Thyroid gland (tissue), 4 donors: ENCODE data around the gene HPCAL1. TPM values are rescaled to one million over a fixed set of nuclear protein-coding genes. Genes with fewer than 3 reads are reported as not detected.

Source experiments
- DNase-seq, 2 donors: peaks; one replicate each; pipeline ENCODE4 v3.0.0-alpha.2; 2019
- H3K27ac ChIP-seq, 3 donors: fragments of 200-600 bp; sonication (generic); 1 replicate in 2 of 3; 2 replicates in 1 of 3; pipeline ENCODE4 v1.5.1; 2016 to 2019; ENCODE audit warnings: mild to moderate bottlenecking in 1 of 3, moderate library complexity in 1 of 3
- H3K27me3 ChIP-seq: fragments of 200-600 bp; sonication (generic); one replicate; pipeline ENCODE4 v1.5.1; 2019
- H3K36me3 ChIP-seq, 2 donors: fragments of 200-600 bp; sonication (generic); one replicate each; pipeline ENCODE4 v1.5.1; 2016 to 2019
- H3K4me1 ChIP-seq, 2 donors: fragments of 200-600 bp; sonication (generic); one replicate each; pipeline ENCODE4 v1.5.1; 2017 to 2019
- H3K4me3 ChIP-seq, 3 donors: fragments of 200-600 bp; sonication (generic); replicated peaks in 1 of 3; 1 replicate in 2 of 3; 2 replicates in 1 of 3; pipeline ENCODE4 v1.5.1; 2016; ENCODE audit warnings: mild to moderate bottlenecking in 1 of 3
- H3K9me3 ChIP-seq: fragments of 200-600 bp; sonication (generic); one replicate; pipeline ENCODE4 v1.5.1; 2017
- POLR2A ChIP-seq, 2 donors: fragments of 450-650 bp; IDR thresholded peaks; one replicate each; pipeline ENCODE4 v1.6.1; 2017; ENCODE audit warnings: antibody characterized with exemption in 2 of 2, mild to moderate bottlenecking in 2 of 2, moderate library complexity in 1 of 2
- WGBS, 2 donors: methylation state at CpG; one replicate each; pipeline ENCODE4 v1.1.5; 2017; 5-methylcytosine and 5-hydroxymethylcytosine counted together
- intact Hi-C: fragments of 100-400 bp; cut with DNase I; formaldehyde crosslinking; loops from one replicate; pipeline ENCODE4 v1.15.1; 2023
- total RNA-seq, 4 donors: library from RNA; depleted of rRNA; stranded (reverse); fragments of >200 nt; gene quantifications; one replicate each; pipeline ENCODE4 v1.2.3, GENCODE V29; 2016
- TF ChIP-seq, protein P1 (sequence below), 6 experiments: fragments of 200-600 bp in 3 of 6; fragments of 450-650 bp in 3 of 6; sonication (generic) in 3 of 6; IDR thresholded peaks; one replicate each; pipeline ENCODE4 v1.5.1; 2016 to 2019; ENCODE audit warnings: antibody characterized with exemption in 6 of 6, mild to moderate bottlenecking in 2 of 6, inconsistent platforms in 1 of 6, moderate library complexity in 1 of 6

The HPCAL1 gene
- total RNA-seq, 4 donors from 2014 or later = 39.9 to 84.2 (median 64.8) TPM

- H3K4me3 ChIP-seq = no peak overlapping the region
- no peak overlapping the region for H3K27ac ChIP-seq
- H3K9me3 ChIP-seq = no peaks in the 10 kb centered on the region
- no peak for TF ChIP-seq POLR2A (IDR thresholded peaks at IDR 0.05)
- TF ChIP-seq, protein P1, sequence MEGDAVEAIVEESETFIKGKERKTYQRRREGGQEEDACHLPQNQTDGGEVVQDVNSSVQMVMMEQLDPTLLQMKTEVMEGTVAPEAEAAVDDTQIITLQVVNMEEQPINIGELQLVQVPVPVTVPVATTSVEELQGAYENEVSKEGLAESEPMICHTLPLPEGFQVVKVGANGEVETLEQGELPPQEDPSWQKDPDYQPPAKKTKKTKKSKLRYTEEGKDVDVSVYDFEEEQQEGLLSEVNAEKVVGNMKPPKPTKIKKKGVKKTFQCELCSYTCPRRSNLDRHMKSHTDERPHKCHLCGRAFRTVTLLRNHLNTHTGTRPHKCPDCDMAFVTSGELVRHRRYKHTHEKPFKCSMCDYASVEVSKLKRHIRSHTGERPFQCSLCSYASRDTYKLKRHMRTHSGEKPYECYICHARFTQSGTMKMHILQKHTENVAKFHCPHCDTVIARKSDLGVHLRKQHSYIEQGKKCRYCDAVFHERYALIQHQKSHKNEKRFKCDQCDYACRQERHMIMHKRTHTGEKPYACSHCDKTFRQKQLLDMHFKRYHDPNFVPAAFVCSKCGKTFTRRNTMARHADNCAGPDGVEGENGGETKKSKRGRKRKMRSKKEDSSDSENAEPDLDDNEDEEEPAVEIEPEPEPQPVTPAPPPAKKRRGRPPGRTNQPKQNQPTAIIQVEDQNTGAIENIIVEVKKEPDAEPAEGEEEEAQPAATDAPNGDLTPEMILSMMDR (IDR thresholded peaks at IDR 0.05) = no peak
- no peak for DNase-seq
- intact Hi-C loops = no loop called here
- H3K27me3 ChIP-seq = no peaks in the 10 kb centered on the region
- H3K4me1 ChIP-seq = no peaks in the 10 kb centered on the region
- H3K36me3 ChIP-seq = no peaks in the 10 kb centered on the region
- 77 to 78% methylated on average over 11 to 14 of the region's 15 CpGs for WGBS, 2 donors
These were observed 46.6 kb upstream of the HPCAL1 start for GRCh38 chr2:10256031-10256514.

DNA sequence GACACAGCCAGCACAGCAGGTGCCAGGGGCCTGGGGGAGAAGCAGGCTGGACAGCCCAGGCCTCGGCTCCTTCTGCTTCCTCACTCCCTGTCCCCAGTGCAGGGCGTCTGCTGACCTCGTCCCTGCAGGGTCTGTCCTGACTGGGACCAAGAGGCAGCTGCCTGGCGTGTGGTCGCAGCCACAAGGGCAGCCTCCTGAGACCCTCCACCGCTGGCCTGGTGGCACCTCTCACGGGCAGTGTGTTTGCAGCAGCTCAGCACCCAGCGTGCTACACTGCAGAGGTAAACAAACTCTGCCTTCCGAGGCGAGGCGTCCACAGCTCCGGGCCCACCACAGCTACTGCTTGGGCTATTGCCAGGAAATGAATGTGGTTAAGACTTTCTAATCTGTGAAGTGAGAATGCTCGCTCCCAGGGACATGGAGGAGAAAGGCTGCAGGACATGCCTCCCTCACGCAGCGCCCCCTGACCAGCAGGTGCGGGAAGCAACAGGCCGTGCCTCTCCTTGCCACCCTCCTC, 46.1 kb upstream of the HPCAL1 start:
- TF ChIP-seq, protein P1 (IDR thresholded peaks at IDR 0.05) = no peak
- TF ChIP-seq POLR2A (IDR thresholded peaks at IDR 0.05) = no peak
- Histone ChIP-seq H3K9me3 (no peaks in the 10 kb centered on the region), H3K4me3 (no peak overlapping the region), H3K4me1 (no peaks in the 10 kb centered on the region), H3K27me3 (no peaks in the 10 kb centered on the region), H3K36me3 (no peaks in the 10 kb centered on the region), H3K27ac (no peak overlapping the region)
- intact Hi-C loops = no loop called here
- 60 to 83% methylated on average over 2 to 15 of the region's 17 CpGs for WGBS, 2 donors
- no peak for DNase-seq

DNA sequence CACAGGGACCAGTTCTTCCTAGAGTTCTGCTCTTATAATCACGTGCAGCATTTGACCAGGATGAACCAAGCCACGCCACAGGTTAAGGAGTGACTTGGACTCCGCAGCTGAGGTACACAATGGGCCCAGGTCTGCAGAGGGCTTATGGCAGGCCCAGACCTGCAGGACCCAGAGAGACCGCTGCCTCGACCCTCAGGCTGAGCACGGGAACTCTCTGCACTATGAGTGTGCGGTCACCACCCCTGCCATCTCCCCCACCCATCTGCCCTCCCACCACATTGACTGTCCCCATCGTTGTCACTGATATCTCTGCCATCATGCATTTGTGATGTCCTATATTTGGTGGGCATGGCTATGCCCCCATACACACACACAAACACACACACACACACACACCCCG, 45.7 kb upstream of the HPCAL1 start:
- H3K4me3 ChIP-seq = no peak overlapping the region
- intact Hi-C loops = no loop called here
- WGBS, 2 donors = 84 to 91% methylated on average over 9 of the region's 9 CpGs
- DNase-seq = no peak
- H3K27ac ChIP-seq = no peak overlapping the region
- H3K36me3 ChIP-seq = no peaks in the 10 kb centered on the region
- H3K27me3 ChIP-seq = no peaks in the 10 kb centered on the region
- no peaks in the 10 kb centered on the region for H3K4me1 ChIP-seq
- no peak for TF ChIP-seq POLR2A (IDR thresholded peaks at IDR 0.05)
- TF ChIP-seq, protein P1 (IDR thresholded peaks at IDR 0.05) = no peak
- no peaks in the 10 kb centered on the region for H3K9me3 ChIP-seq

DNA sequence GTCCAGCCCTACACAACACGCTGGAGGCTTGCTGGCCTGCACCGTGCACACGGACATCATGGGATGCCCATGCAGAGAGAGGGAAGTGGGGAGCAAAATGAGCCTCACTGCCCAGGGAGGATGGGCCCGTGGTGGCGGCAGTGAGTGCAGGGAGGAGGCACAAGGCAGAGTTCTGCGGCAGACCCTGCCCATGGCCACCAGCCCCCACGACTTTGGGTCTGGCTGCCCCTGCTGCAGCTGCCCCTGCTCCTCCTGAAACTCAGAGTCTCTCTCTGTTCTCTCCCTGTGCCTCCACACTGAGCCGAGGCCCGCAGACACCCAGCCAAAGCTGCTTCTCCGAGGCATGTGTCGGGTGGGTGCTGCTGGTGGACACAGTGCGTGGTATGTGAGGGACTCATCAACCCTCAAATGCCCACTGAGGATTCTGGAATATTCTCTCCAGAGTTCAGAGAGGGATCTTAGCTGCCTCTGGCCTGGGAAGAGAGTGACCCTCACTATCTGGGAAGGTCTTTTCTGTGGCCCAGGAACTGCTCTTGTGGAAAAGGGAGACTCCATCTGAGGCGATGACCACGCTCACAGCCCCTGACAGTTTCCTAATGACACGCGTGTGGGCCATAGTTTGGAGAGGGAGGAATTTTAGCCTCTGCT, 45.1 kb upstream of the HPCAL1 start:
- Histone ChIP-seq H3K27me3 (no peaks in the 10 kb centered on the region), H3K9me3 (no peaks in the 10 kb centered on the region), H3K4me3 (no peak overlapping the region), H3K36me3 (no peaks in the 10 kb centered on the region), H3K27ac (no peak overlapping the region), H3K4me1 (no peaks in the 10 kb centered on the region)
- DNase-seq = no peak
- intact Hi-C loops = no loop called here
- WGBS, 2 donors = 89 to 91% methylated on average over 12 to 15 of the region's 16 CpGs
- TF ChIP-seq POLR2A (IDR thresholded peaks at IDR 0.05) = no peak
- TF ChIP-seq, protein P1 (IDR thresholded peaks at IDR 0.05) = no peak

GRCh38 chr2:10258326-10258725, 44.4 kb upstream of the HPCAL1 start:
- Histone ChIP-seq H3K27me3 (no peaks in the 10 kb centered on the region), H3K36me3 (no peaks in the 10 kb centered on the region), H3K4me1 (no peaks in the 10 kb centered on the region), H3K27ac (no peak overlapping the region), H3K9me3 (no peaks in the 10 kb centered on the region), H3K4me3 (no peak overlapping the region)
- 84 to 97% methylated on average over 4 to 5 of the region's 5 CpGs for WGBS, 2 donors
- no peak for DNase-seq
- intact Hi-C loops = no loop called here
- TF ChIP-seq, protein P1 (IDR thresholded peaks at IDR 0.05) = no peak
- no peak for TF ChIP-seq POLR2A (IDR thresholded peaks at IDR 0.05)
